Stomach (tissue), 9 donors: ENCODE measurements around the gene USP9X. TPM values are rescaled to one million over a fixed set of nuclear protein-coding genes. Genes with fewer than 3 reads are reported as not detected.

Experiments
- DNase-seq, 2 donors: peaks; one replicate each; pipeline versions ENCODE4 v3.0.0 to v3.0.0-alpha.2; 2013 to 2019
- H3K27ac ChIP-seq, 5 donors: fragments of 200-600 bp in 4 of 5; sonication (generic) in 4 of 5; one replicate each; pipeline ENCODE4 v1.5.1; 2013 to 2019; ENCODE audit warnings: mild to moderate bottlenecking in 1 of 5, moderate library complexity in 1 of 5
- H3K27me3 ChIP-seq, 3 donors: fragments of 200-600 bp; sonication (generic); one replicate each; pipeline ENCODE4 v1.5.1; 2017 to 2019; ENCODE audit warnings: mixed run types in 1 of 3
- H3K36me3 ChIP-seq, 4 donors: fragments of 200-600 bp; sonication (generic); 1 replicate in 3 of 4; 2 replicates in 1 of 4; pipeline ENCODE4 v1.5.1; 2016 to 2019
- H3K4me1 ChIP-seq, 4 donors: fragments of 200-600 bp; sonication (generic); one replicate each; pipeline ENCODE4 v1.5.1; 2016 to 2019
- H3K4me3 ChIP-seq, 4 donors: fragments of 200-600 bp; sonication (generic) in 3 of 4; one replicate each; pipeline ENCODE4 v1.5.1; 2016 to 2019; ENCODE audit warnings: mild to moderate bottlenecking in 1 of 4
- H3K9me3 ChIP-seq, 4 donors: fragments of 200-600 bp; sonication (generic); one replicate each; pipeline ENCODE4 v1.5.1; 2016 to 2019
- CTCF ChIP-seq, 7 experiments: fragments of 450-650 bp in 4 of 7; fragments of 200-600 bp in 3 of 7; sonication (generic) in 3 of 7; IDR thresholded peaks; one replicate each; pipeline ENCODE4 v1.5.1; 2016 to 2019; ENCODE audit warnings: antibody characterized with exemption in 7 of 7, control low read depth in 2 of 7, mild to moderate bottlenecking in 1 of 7
- EP300 ChIP-seq: sonication (generic); formaldehyde crosslinking; IDR thresholded peaks from one replicate; pipeline ENCODE4 v1.6.1; 2017; ENCODE audit warnings: antibody characterized with exemption
- POLR2A ChIP-seq, 4 donors: fragments of 450-650 bp; IDR thresholded peaks; one replicate each; pipeline ENCODE4 v1.6.1; 2016; ENCODE audit warnings: antibody characterized with exemption in 4 of 4, control low read depth in 2 of 4, mild to moderate bottlenecking in 1 of 4, moderate library complexity in 1 of 4
- POLR2AphosphoS5 ChIP-seq, 3 donors: sonication (generic); formaldehyde crosslinking; IDR thresholded peaks; one replicate each; pipeline ENCODE4 v1.6.1; 2016; ENCODE audit warnings: antibody characterized with exemption in 3 of 3
- WGBS, 5 donors: extraction: QIAGEN DNeasy Blood & Tissue Kit in 3 of 5; methylation state at CpG; one replicate each; pipeline versions ENCODE4 v1.1.5 to v1.1.7; 2013 to 2018; 5-methylcytosine and 5-hydroxymethylcytosine counted together
- intact Hi-C: fragments of 100-400 bp; cut with DNase I; formaldehyde crosslinking; loops from one replicate; pipeline ENCODE4 v1.15.1; 2023; ENCODE audit warnings: low total_unique reads
- polyA plus RNA-seq, 3 donors: library from polyadenylated mRNA; stranded (reverse); fragments of 200-250 nt; gene quantifications; one replicate each; pipeline ENCODE4 v1.2.3, GENCODE V29; 2013
- total RNA-seq, 5 donors: library from RNA; depleted of rRNA; stranded (reverse); fragments of >200 nt; gene quantifications; one replicate each; pipeline versions ENCODE4 v1.1.0 to v1.2.3, GENCODE V29; 2014 to 2016
- donor health status: healthy with polysubstance abuse.
- donor health status: Bipolar disorder and iron deficiency.
- donor health status: healthy.

USP9X gene
- total and polyA plus RNA-seq, 8 donors: 6.5 to 252 (median 52.6) TPM

DNA sequence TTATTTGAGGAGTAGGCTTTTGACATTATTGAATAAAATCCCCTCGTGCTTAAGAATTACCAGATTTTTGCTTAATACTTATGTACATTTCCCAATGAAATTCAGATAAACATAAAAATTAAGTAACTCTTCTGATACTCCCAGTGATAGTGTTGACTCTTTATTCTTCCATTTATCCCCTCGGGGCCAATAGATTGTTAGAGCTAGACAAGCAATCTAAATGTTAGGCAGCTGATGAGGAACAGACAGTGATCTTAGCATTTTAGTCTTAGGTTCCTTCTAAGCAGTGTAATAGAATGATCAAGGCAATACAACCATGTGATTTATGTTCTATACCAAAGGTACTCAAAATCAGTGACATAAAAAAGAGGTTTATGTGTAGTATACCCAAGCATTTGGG lies 68.7 kb downstream of the USP9X start:
- Histone ChIP-seq H3K27me3 (no peaks in the 10 kb centered on the region), H3K4me1 (no peaks in the 10 kb centered on the region), H3K4me3 (no peak overlapping the region), H3K9me3 (no peaks in the 10 kb centered on the region), H3K27ac (no peak overlapping the region), H3K36me3 (peaks cover 0 to 85% (median 63%) of the 10 kb centered on the region in 4 donors)
- DNase-seq: no peak
- 82 to 94% (median 88%) methylated on average over 2 of the region's 2 CpGs for WGBS, 5 donors
- TF ChIP-seq EP300 (no peak), CTCF (IDR thresholded peaks at IDR 0.05) (no peak), POLR2A (IDR thresholded peaks at IDR 0.05) (no peak), POLR2AphosphoS5 (IDR thresholded peaks at IDR 0.05) (no peak)
- intact Hi-C loops: no loop called here

- Histone ChIP-seq H3K36me3 (peaks cover 0 to 66% (median 44%) of the 10 kb centered on the region in 4 donors), H3K4me3 (no peak overlapping the region), H3K27ac (no peak overlapping the region), H3K27me3 (no peaks in the 10 kb centered on the region), H3K9me3 (no peaks in the 10 kb centered on the region), H3K4me1 (no peaks in the 10 kb centered on the region)
- intact Hi-C loops: no loop called here
- 52 to 72% (median 63%) methylated on average over 4 of the region's 4 CpGs for WGBS, 5 donors
- peak; percentile 56 to 59 for DNase-seq
- no peak for TF ChIP-seq POLR2A (IDR thresholded peaks at IDR 0.05)
Measured at GRCh38 chrX:41164449-41164848, 79.2 kb downstream of the USP9X start.

DNA sequence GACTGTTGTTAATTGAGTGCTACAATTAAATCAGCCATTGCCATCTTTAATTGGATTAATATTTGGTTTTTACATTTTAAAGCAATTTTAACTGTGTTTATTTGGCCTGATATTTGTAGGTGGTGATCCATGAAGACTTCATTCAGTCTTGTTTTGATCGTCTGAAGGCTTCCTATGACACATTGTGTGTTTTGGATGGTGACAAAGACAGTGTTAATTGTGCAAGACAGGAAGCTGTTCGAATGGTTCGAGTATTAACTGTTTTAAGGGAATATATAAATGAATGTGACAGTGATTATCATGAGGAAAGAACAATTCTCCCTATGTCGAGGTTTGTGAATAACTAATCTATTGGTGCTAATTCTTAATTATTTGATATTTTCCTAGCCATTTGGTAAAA lies 82.6 kb downstream of the USP9X start:
- no peaks in the 10 kb centered on the region for H3K4me1 ChIP-seq
- TF ChIP-seq POLR2A (IDR thresholded peaks at IDR 0.05): no peak
- TF ChIP-seq CTCF (IDR thresholded peaks at IDR 0.05): no peak
- no peak for TF ChIP-seq EP300
- no peak for TF ChIP-seq POLR2AphosphoS5 (IDR thresholded peaks at IDR 0.05)
- H3K27ac ChIP-seq: no peak overlapping the region
- H3K27me3 ChIP-seq: no peaks in the 10 kb centered on the region
- H3K4me3 ChIP-seq: no peak overlapping the region
- intact Hi-C loops: no loop called here
- 54 to 83% (median 73%) methylated on average over 4 of the region's 4 CpGs for WGBS, 5 donors
- DNase-seq: no peak
- peaks cover 0 to 84% (median 66%) of the 10 kb centered on the region in 4 donors for H3K36me3 ChIP-seq
- no peaks in the 10 kb centered on the region for H3K9me3 ChIP-seq

- no peak for DNase-seq
- no peak overlapping the region for H3K27ac ChIP-seq
- H3K4me1 ChIP-seq: peaks cover 0 to 11% (median 0%) of the 10 kb centered on the region in 4 donors
- no peak for TF ChIP-seq POLR2AphosphoS5 (IDR thresholded peaks at IDR 0.05)
- no peak for TF ChIP-seq POLR2A (IDR thresholded peaks at IDR 0.05)
- TF ChIP-seq CTCF (IDR thresholded peaks at IDR 0.05): no peak
- TF ChIP-seq EP300: no peak
- H3K27me3 ChIP-seq: no peaks in the 10 kb centered on the region
- no peaks in the 10 kb centered on the region for H3K9me3 ChIP-seq
- intact Hi-C loops: no loop called here
- H3K4me3 ChIP-seq: no peak overlapping the region
- peaks cover 0 to 49% (median 37%) of the 10 kb centered on the region in 4 donors for H3K36me3 ChIP-seq
Measured at GRCh38 chrX:41176263-41176662, 91.0 kb downstream of the USP9X start.

GRCh38 chrX:41177297-41177696 lies 92.1 kb downstream of the USP9X start:
- Histone ChIP-seq H3K9me3 (no peaks in the 10 kb centered on the region), H3K36me3 (peaks cover 0 to 45% (median 33%) of the 10 kb centered on the region in 4 donors), H3K4me3 (no peak overlapping the region), H3K27ac (no peak overlapping the region), H3K4me1 (peaks cover 0 to 11% (median 0%) of the 10 kb centered on the region in 4 donors), H3K27me3 (no peaks in the 10 kb centered on the region)
- intact Hi-C loops: no loop called here
- WGBS, 5 donors: 85 to 94% (median 92%) methylated on average over 3 of the region's 3 CpGs
- TF ChIP-seq EP300 (no peak), POLR2A (IDR thresholded peaks at IDR 0.05) (no peak), POLR2AphosphoS5 (IDR thresholded peaks at IDR 0.05) (no peak), CTCF (IDR thresholded peaks at IDR 0.05) (no peak)
- DNase-seq: no peak
